HUDEP-2 (cell line): ENCODE results near the gene PPP2R2D.
A peak's percentile ranks its signal among the peaks of the same experiment; 100 is the strongest.

ENCODE experiments used
- DNase-seq, 76 experiments: peaks; one replicate each; lab custom pipeline; 2025; ENCODE audit not compliant: unreplicated experiment in 76 of 76; lab: John Stamatoyannopoulos, UW

The PPP2R2D gene

GRCh38 chr10:131926253-131926652 lies 25.4 kb downstream of the PPP2R2D start:
- no peak for DNase-seq

- DNase-seq = no peak
Measured at GRCh38 chr10:131926743-131927595, 26.2 kb downstream of the PPP2R2D start.

- DNase-seq = no peak
Measured at GRCh38 chr10:131928248-131929095, 27.7 kb downstream of the PPP2R2D start.

GRCh38 chr10:131929122-131929845 lies 28.5 kb downstream of the PPP2R2D start:
- no peak for DNase-seq

GRCh38 chr10:131930150-131930549 lies 29.3 kb downstream of the PPP2R2D start:
- no peak for DNase-seq

GRCh38 chr10:131930586-131931330 lies 29.9 kb downstream of the PPP2R2D start:
- DNase-seq = no peak

- no peak for DNase-seq
Measured at GRCh38 chr10:131931981-131932380, 31.2 kb downstream of the PPP2R2D start.

- peak in 3 of 76 experiments; percentile 12 to 20 (median 16) for DNase-seq
Measured at GRCh38 chr10:131933016-131933695, 32.3 kb downstream of the PPP2R2D start.

- no peak for DNase-seq
Measured at GRCh38 chr10:131933696-131934086, 32.9 kb downstream of the PPP2R2D start.

- DNase-seq = no peak
Measured at GRCh38 chr10:131934769-131935168, 34.0 kb downstream of the PPP2R2D start.

GRCh38 chr10:131935260-131935659 lies 34.5 kb downstream of the PPP2R2D start:
- no peak for DNase-seq

- DNase-seq = no peak
Measured at GRCh38 chr10:131936294-131936693, 35.5 kb downstream of the PPP2R2D start.

GRCh38 chr10:131936736-131937135 lies 35.9 kb downstream of the PPP2R2D start:
- no peak for DNase-seq

GRCh38 chr10:131937836-131938235 lies 37.0 kb downstream of the PPP2R2D start:
- no peak for DNase-seq

GRCh38 chr10:131938681-131939080 lies 37.9 kb downstream of the PPP2R2D start:
- no peak for DNase-seq

GRCh38 chr10:131942455-131942854 lies 41.6 kb downstream of the PPP2R2D start:
- no peak for DNase-seq

GRCh38 chr10:131943021-131943814 lies 42.4 kb downstream of the PPP2R2D start:
- peak in 28 of 76 experiments; percentile 3 to 46 (median 16) for DNase-seq

- DNase-seq = no peak
Measured at GRCh38 chr10:131944412-131944811, 43.6 kb downstream of the PPP2R2D start.
